ENCODE measurements around the gene FAM167B.

FAM167B gene

DNA sequence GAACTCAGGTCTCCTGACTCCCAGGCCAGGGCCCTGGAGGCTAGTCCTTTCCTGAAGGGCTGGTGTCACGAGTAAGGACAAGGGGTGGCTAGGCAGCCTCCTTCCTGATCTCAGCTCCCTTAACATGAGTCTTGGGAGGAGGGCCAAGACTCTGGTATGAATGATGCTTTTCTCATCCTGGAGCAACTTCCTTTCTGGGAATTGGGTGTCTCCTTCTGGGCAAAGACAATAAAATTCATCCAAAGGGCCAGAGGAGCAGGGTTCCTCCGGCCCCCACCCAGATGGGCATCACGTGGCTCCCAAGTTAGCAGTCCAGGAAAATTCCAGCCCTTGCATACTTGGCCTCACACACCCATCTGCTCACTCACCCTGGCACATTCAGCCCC, at the start of gene FAM167B:
Gene FAM167B (plus strand): TSS at position 335 of the 386 bp plus-strand sequence. CDS start 200 bp downstream, outside the sequence.
- no peak for DNase-seq

DNA sequence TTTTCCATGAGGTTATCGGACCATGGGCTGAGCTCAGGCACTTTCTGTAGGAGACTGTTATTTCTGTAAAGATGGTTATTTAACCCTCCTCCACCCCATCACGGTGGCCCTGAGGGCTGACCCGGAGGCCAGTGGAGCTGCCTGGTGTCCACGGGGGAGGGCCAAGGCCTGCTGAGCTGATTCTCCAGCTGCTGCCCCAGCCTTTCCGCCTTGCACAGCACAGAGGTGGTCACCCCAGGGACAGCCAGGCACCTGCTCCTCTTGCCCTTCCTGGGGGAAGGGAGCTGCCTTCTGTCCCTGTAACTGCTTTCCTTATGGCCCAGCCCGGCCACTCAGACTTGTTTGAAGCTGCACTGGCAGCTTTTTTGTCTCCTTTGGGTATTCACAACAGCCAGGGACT, 49.2 kb upstream of the FAM167B start:
- no peak for DNase-seq

DNA sequence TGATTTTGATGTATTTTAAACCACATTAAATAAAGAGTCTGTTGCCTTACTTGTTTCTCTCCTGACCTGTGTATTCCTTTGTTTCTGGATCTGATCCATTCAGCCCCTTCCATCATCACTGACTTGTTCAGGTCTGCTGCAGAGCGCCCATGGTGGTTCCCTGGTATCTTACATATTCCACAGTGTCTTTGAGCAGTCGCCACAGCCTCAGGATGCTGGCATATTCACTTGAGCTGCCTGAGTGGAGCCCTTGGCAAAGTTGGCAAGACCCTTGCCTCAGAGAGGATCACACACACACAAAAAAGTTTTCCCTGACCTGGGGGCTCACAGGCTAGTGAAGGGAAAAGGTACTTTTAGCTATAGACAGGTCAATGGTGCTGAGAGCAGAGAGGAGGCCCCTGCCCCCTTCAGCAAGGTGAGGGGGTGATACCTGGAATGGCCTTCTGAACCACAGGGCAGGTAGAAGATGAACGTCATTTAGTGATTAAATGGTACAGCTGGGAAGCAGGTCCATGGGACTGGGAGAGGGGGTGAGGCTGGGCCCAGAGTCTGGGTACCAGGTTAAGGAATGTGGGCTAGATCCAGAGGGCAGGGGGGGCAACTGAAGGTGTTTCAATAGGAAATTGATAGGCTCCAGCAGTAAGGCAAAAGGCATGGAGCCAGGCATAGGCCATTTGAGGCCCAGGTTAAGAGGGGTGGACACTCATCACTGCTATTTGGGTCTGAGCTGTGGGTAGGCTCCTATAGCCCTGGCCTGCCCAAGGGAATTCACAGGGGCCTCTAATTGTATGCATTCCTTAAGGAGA, 48.6 kb upstream of the FAM167B start:
- DNase-seq, result no peak

DNA sequence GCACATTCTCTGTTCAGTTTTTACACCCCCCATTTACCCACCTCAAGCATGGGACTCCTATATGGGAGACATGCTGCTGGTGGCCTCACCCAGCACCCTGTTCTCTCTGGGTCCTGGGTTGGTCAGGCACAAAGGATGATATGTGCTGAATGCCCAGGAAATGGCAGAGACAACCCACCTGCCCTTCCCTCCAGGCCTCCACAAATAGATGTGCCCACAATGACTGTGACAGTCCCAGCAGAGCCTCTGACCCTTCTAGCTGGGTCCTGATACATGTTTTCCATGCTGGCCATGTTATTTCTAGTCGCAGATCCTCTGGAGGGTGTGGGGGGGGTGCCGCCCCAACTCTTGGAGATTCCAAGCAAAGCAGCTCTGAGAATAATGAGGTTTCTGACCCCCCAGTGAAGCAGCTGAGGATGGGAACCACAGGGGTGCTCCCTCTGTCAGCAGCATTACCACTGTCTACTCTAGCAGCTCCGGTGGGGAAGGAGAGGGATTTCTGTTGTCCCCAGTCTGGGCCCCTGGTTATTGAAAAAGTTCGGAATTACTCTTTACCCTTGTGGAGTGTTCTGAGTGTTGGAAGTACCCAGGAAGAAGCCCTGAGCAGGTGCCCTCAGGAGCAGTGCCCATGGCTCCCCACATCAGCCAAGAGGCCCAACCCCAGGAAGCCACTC, 47.8 kb upstream of the FAM167B start:
- DNase-seq, result no peak

DNA sequence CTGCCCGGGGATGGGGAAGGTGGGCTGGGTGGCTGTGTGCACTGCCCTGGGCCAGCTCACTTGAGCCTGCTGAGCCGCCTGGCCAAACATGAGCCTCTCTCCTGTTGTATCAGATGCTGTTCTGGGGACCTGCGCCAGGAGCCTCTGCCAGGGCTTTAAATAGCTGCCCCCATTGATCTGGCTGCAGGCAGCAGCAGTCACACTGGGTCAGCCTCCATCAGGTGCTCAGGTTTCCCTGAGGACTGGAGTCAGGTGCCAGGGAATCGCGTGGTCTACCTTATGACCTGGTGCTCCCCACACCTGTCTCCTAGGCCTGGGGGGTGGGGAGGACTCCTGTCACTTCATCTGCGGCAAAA, 47.3 kb upstream of the FAM167B start:
- no peak for DNase-seq

DNA sequence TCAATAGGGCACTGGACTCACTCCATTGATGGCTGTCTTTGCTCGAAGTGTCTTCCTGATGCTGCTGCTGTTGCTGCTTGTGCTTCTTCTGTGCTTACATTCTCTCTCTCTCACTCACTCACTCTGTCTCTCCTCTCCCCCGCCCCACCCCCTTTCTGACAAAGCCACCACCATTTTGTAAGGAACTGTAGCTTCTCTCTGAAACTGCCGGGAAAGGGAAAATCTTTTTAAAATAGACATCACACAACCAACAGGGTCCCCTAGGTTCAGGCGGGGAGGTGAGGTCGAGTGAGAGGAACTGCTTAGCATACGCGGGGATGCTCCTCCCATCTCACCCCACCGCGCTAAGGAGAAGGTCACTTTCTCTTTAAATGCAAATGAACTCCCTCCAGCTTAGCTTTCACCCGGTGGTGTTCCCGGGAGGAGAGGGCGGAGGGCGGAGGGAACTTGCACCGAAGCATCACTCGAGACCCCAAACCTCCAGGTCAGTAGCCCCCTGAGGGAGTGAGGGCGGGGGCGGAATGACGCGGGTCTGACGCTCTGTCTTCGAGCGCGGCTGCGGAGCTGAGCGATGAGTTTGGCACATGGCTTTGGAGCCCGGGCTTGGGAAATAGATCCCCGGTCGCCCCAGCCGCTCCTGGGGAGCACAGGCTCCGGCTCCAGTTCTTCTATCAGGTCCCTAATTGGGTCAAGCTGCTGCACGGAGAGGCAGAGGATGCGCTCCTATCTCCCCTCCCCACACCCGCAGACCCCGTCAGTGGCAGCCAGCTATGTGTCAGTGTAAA, 46.6 kb upstream of the FAM167B start, which contains the start of gene CCDC28B:
Gene CCDC28B (plus strand): TSS at position 370 of the 785 bp plus-strand sequence. CDS start 1,341 bp downstream, outside the sequence.
- peak; percentile 59 for DNase-seq

DNA sequence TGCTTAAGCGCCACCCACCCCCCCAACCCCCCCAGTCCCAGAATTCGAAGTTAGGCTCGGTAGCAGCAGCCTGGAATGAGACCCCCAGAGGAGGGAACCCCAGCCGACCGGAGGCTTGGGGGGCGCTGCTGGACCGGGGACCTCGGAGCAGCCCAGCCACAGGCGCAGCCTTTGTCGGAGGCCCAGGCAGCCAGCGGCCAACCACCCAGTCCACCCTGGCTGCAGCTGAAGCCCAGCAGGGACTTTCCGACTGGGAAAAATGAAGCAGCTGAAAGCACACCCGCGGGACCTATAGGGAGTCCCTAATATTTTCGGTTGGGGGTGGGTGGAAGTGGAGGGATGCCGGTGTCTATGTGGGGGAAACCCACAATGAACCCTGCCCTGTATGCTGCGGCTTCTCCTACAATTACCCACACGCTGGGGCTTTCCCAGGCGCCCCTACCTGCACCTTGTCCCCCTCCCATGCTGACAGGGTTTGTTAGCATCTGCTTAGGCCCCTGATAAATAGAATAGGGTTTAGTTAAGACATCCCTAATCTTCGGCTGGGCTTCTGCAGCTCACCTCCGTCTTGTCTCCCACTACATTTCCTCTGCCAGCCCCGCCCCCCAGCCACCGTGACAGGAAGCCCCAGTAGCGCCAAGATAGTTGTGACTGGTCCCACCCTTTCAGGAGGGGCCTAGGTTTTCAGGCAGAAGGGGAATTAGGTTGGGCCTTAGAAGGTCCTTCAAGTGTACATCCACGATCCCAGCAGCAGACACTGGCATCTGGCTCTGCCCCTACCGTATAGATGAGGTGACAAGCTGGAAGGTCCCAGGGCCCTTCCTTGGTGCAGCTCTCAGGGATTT, 45.8 kb upstream of the FAM167B start:
- no peak for DNase-seq

DNA sequence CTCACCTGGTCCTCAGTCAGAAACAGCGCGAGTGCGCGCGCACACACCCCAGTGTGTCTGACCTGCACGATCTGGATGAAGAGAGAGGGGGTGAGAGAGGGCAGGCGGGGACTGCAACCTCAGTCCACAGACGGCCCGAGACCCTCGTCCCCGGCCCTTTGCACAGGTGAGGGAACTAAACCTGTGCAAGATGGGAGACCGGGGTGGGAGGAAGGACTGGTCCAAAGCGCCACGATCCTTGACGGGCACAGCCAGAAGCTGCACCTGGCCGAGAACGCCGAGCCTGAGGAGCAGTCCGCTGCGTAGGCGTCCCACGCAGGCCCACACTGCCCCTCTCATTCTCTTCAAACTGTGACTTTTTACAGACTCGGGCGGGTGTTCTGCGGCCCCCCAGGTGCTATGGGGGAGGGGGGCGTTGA, 42.1 kb upstream of the FAM167B start:
- no peak for DNase-seq

DNA sequence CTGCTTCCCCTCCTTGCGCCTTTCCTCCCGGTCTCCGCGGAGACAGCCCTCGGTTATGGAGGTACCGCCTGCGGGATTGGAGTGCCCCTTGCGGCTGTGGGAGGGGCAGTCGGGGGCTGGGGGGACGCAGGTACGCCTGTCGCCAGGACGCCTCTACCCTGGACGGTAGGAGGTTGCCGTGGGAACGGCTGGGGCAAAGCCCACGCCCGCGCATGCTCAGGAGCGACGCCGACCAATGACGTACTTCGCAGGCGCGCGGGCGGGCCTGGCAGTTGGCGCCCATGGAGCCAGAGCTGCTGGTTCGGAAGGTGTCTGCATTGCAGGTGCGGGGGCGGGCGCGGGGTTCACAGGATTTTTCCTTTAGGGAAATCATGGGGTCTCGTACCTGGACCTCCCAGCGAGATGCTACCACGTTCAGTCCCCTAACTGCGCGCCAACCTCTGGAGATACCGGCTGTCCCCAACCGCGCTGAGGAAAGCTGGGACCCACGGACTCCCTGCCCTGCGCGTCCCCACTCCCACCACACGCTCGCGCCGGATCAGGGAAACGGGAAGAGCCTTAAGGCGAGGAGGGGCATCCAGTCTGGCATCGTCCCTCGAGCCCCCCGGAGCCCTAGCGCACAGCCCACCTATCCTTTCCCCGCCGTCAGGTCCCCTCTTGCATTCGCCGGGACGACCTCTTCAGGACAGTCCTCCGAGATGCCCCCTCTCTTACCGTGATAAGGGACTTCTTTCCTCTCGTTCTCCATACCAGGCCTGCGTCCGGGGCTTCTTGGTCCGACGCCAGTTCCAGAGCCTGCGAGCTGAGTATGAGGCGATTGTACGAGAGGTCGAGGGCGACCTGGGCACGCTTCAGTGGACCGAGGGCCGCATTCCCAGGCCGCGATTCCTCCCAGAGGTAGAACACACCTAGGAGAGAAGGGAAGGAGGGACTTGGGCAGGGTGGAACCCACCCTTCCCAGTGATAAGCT, 41.3 kb upstream of the FAM167B start, which contains the start of gene IQCC:
Gene IQCC (plus strand): TSS at position 271 of the 970 bp plus-strand sequence. CDS start 11 bp downstream, at position 282.
- peak; percentile 74 for DNase-seq

DNA sequence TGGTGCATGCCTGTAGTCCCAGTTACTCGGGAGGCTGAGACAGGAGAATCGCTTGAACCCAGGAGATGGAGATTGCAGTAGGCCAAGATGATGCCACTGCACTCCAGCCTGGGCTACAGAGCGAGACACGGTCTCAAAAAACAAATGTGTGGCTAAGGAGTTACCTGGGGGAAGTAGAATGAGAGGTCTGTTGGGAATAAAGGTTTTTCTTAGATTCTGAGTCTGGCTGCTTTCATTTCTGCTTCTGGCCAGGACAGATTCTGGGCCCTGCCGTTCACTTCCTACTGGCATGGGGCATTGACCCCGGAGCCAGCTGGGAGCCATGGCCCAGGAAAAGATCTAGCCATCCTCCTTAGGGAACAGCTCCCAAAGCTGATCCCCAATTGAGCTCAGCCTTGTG, 38.6 kb upstream of the FAM167B start:
- no peak for DNase-seq

DNA sequence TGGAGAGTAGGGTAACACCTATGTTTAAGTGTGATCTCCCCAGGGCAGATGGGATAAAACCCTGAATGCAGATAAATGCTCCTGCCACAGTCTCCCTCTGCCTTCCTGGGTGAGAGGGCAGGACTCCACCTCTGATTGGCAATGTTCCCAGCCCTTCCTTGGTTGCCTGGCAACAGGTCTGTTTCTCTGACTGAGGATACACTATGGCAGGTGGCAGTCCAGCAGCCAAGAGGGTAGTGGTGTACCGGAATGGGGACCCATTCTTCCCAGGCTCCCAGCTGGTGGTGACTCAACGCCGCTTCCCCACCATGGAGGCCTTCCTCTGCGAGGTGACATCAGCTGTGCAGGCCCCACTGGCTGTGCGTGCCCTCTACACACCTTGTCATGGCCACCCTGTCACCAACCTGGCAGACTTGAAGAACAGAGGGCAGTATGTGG, 38.1 kb upstream of the FAM167B start, which contains the start of gene DCDC2B:
Gene DCDC2B (plus strand): TSS at position 199 of the 438 bp plus-strand sequence. CDS start 5 bp downstream, at position 204.
- peak; percentile 40 for DNase-seq

DNA sequence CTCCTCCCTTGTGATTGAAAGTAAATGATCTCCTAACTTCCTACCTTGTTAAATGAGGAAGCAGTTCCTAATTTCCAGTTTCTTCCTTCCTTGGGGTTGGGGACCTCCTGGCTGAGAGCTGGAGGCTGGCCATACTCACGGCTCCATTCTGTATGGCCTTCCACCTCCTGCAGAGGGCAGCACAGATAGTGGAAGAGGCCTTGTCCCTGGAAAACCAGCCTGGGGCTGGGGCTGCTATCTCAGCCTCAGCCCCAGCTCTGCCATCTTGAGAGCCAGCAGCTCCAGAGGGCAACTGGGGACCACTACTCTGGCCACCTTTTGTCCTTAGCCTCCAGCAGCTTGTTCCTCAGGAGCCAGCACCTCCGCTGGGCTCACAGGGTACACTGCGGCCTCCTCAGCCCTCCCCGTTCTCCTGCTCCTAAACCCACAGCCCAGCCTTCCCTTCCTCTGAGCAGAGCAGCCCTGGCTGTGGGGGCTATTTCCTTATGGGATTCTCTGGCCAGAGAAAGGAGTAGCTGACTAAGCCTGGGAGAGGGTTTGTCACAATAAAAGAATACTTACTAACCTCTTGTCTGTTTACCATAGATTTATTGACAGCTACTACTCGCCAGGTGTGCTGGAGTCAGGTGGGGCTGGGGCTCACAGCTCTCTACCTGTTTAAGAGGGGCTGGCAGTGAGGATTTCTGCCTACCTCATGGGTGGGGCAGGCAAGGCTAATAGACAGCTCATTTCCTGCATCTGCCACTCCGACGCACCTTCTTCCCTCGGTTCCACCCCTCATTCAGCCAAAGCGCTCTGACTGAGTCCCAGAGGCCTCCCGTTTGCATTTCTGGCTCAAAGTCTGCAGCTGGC, 31.2 kb upstream of the FAM167B start:
- DNase-seq, result peak; percentile 13

DNA sequence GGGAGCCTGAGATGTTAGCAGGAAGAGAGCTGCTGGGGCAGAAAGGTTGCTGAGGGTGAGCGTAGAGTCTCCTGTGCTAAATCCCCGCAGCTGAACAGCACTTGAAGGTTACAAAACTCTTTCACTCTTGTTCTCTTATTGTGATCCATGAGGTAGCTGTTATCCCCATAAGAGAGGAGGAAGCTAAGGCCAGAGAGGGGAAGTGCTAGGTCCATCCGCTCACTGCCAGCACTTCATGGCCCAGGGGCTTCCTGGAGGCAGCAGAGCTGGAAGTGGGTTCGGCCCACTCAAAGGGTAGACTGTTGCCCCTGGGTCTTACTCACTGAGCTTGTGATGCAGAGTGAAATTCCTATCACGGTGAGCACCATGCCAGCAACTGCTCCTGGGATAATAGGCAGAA, 30.5 kb upstream of the FAM167B start:
- DNase-seq, result no peak

DNA sequence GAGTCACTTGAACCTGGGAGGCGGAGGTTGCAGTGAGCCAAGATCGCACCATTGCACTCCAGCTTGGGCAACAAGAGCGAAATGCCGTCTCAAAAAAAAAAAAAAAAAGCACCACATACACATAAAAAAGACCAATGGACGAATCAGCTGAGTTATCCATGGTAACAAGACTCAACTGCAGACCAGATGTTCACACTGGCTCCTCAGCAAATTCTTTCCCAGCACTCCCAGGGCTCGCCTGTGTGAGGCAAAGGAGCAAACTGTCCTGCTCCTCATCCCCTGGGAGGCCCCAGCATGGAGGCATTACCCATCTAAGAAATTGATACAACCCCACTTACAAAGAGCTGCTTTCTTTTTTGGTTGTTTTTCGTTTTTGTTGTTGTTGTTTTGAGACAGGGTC, 28.0 kb upstream of the FAM167B start:
- DNase-seq, result no peak

DNA sequence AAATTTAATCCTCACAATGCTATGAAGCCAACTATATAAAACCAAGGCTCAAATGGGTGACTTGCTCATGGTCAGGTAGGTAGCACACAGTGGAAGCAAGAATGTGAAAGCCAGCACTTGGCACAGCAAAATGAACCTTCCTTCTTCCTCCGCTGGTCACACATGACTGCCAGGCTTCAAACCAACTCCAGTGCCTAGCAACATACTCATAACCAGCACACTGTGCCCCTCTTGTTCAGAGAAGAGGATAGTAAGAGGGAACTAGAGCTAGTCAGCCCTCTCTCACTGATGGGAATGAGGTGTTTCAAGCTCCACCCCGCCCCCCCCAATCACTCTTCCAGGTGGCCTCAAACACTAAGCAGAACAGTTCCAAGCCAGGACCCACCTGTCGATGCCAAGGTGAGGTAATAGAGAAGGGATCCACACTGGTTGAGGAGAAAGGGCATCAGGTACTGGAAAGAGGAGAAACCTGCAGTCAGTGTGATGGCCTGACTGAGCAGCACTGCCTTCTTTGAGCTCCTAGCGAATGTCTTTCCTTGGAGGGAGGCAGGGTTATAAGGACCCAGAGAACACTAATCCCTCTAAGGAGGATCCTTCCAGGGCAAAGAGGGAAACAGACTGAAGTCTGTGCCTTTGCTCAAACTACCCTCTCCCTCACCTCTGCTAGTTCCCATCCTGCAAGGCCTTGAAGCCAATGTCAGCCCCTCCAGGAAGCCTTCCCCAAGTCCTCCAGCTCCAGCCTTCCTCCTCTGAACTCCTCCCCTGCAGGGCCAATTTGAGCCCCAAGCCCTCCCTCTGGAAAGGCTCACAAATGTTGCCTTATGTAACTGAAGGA, 26.1 kb upstream of the FAM167B start:
- peak; percentile 79 for DNase-seq

DNA sequence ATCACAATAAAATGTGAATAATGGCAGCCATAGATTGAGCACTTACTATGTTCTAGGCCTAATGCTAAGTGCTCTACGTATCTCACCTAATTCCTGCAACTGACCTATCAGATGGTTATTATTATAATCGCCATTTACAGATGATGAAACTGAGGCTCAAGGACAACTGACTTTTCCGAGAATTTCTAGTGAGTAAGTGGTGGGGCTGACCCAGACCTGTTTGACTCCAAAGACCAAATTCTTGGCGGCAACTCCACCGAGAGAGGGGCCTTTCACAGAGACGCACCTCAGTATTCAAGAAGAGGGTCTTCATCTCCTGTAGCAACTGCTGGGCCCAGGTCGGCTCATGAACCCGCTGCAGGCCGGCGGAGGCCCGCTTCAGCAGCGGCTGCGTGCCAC, 25.4 kb upstream of the FAM167B start:
- DNase-seq, result no peak

DNA sequence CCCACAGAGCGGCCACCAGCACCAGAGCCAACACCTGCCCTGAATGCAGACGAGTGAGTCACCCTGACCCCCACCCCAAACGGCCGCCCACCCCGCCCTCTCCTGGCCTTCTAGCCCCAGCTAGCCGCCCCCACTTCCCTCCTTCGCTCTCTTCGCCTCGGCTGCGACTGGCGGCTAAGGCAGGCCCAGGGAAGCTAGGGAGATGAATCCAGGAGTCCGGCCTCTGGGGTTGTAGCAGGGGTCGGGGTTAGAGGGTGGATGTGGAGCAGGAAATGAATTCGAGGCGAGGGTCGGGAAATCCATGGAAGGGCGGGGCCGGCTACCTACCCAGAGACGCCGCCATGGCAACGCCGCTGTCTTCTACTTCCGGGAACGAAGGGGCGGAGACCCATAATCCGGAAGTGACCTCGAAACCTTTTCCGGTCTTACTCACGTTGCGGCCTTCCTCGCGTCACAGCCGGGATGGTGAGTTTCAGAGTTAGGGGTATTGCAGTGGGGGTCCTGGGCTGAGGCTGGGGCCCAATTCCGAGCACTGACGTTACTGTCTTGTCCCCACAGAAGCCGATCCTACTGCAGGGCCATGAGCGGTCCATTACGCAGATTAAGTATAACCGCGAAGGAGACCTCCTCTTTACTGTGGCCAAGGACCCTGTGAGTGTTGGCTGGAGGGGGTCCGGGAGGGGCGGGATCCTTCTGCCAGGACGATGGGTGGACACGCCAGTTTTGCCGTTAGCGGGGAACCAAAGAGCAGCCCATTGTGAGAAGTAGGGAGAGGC, 24.9 kb upstream of the FAM167B start, which contains the start of the genes EIF3I and TMEM234:
Gene EIF3I (plus strand): TSS at position 428 of the 776 bp plus-strand sequence. CDS start 35 bp downstream, at position 463.
Gene TMEM234 (minus strand): TSS at position 374 of the 776 bp plus-strand sequence. CDS start 31 bp downstream, at position 343.
- peak; percentile 78 for DNase-seq

DNA sequence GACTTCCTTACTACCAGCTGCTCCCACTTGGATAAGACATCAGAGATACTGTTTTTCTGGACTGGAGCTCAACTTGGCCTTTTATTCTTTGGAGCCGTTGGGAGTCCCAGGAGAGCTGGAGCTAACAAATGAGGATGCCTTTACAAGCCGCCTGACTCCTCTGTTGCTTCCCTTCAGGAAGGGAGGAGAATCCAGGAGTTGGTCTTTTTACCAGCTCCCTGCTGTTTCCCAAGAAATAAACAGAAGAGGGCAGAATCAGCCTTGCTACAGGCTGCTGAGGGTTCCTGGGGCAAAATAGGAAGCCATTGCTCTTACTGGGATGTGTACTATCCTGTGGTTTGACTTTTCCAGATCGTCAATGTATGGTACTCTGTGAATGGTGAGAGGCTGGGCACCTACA, 23.3 kb upstream of the FAM167B start:
- DNase-seq, result no peak

All from kidney glomerular epithelial cell (primary cell).